Osteocyte (in vitro differentiated cells): ENCODE measurements around the gene NSD1. TPM values are rescaled to one million over a fixed set of nuclear protein-coding genes. Genes with fewer than 3 reads are reported as not detected.

Source experiments
- DNase-seq: peaks from one replicate; pipeline ENCODE4 v3.0.0; 2021; ENCODE audit warnings: mixed read lengths; ENCODE audit not compliant: unreplicated experiment; ENCODE audit errors: extremely low spot score
- H3K27ac Mint-ChIP-seq: one replicate; pipeline ENCODE4 v1.8.0; 2021; ENCODE audit warnings: mild to moderate bottlenecking, mixed read lengths; ENCODE audit not compliant: unreplicated experiment
- H3K27me3 Mint-ChIP-seq: one replicate; pipeline ENCODE4 v1.8.0; 2021; ENCODE audit warnings: mixed read lengths; ENCODE audit not compliant: unreplicated experiment
- H3K36me3 Mint-ChIP-seq: one replicate; pipeline ENCODE4 v1.8.0; 2021; ENCODE audit warnings: mixed read lengths; ENCODE audit not compliant: unreplicated experiment
- H3K4me1 Mint-ChIP-seq: one replicate; pipeline ENCODE4 v1.8.0; 2021; ENCODE audit warnings: mixed read lengths; ENCODE audit not compliant: unreplicated experiment
- H3K4me3 Mint-ChIP-seq: one replicate; pipeline ENCODE4 v1.8.0; 2021; ENCODE audit warnings: mild to moderate bottlenecking, moderate library complexity, mixed read lengths; ENCODE audit not compliant: unreplicated experiment
- H3K9me3 Mint-ChIP-seq: one replicate; pipeline ENCODE4 v1.8.0; 2021; ENCODE audit warnings: mixed read lengths; ENCODE audit not compliant: unreplicated experiment
- CTCF ChIP-seq: fragments of 200-600 bp; sonication (generic); IDR thresholded peaks from 2 replicates; pipeline ENCODE4 v1.5.0; 2021; ENCODE audit warnings: antibody characterized with exemption, mild to moderate bottlenecking, moderate library complexity
- total RNA-seq: library from RNA; stranded (reverse); gene quantifications from 2 replicates; pipeline ENCODE4 v1.2.1, GENCODE V29; 2021

Gene NSD1
- total RNA-seq, 1 donor from 2014 or later, result 74.7 TPM

- no peak overlapping the region for H3K27ac Mint-ChIP-seq
- no peak overlapping the region for H3K4me3 Mint-ChIP-seq
- H3K36me3 Mint-ChIP-seq, result no peaks in the 10 kb centered on the region
- peaks cover 30% of the 10 kb centered on the region for H3K4me1 Mint-ChIP-seq
- no peaks in the 10 kb centered on the region for H3K9me3 Mint-ChIP-seq
- DNase-seq, result no peak
- no peaks in the 10 kb centered on the region for H3K27me3 Mint-ChIP-seq
- TF ChIP-seq CTCF, result no peak
Measured at GRCh38 chr5:177098120-177098469, 35.5 kb upstream of the NSD1 start.

- Mint-ChIP-seq H3K27ac (peak overlapping the region; percentile 71), H3K4me1 (peaks cover 30% of the 10 kb centered on the region), H3K9me3 (no peaks in the 10 kb centered on the region), H3K27me3 (no peaks in the 10 kb centered on the region), H3K36me3 (no peaks in the 10 kb centered on the region), H3K4me3 (no peak overlapping the region)
- DNase-seq, result no peak
- TF ChIP-seq CTCF, result no peak
Measured at GRCh38 chr5:177098470-177099141, 35.0 kb upstream of the NSD1 start.

DNA sequence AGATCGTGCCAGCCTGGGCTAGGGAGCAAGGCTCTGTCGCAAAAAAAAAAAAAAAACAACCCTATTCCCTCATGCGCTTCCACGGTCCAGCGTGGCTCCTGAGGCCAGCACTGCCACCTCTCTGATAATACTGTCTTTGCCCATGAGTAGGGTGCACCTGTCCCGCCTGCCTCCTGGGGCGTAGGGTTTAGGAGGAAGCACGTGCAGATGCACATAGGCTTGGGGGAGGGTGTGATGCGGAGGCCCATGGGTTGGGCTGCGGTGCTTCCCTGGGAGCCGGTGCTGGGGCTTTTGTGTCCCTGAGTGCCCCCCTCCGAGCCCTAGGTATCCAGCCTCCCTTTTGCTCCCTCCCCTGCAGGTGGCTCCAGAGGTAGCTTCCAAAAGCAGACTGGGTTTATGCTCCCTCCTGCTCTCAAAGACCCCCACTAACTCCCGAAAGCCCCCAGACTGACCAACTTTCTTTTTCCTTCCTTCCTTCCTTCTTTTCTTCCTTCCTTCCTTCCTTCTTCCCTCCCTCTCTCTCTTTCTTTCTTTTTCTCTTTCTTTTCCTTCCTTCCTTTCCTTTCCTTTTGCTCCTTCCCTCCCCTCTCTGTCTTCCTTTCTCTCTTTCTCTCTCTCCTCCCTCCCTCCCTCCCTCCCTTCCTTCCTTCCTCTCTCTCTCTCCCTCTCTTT lies 34.0 kb upstream of the NSD1 start:
- H3K36me3 Mint-ChIP-seq, result no peaks in the 10 kb centered on the region
- H3K27ac Mint-ChIP-seq, result no peak overlapping the region
- peaks cover 4% of the 10 kb centered on the region for H3K27me3 Mint-ChIP-seq
- TF ChIP-seq CTCF, result no peak
- no peak for DNase-seq
- H3K4me3 Mint-ChIP-seq, result no peak overlapping the region
- no peaks in the 10 kb centered on the region for H3K9me3 Mint-ChIP-seq
- peaks cover 26% of the 10 kb centered on the region for H3K4me1 Mint-ChIP-seq

DNA sequence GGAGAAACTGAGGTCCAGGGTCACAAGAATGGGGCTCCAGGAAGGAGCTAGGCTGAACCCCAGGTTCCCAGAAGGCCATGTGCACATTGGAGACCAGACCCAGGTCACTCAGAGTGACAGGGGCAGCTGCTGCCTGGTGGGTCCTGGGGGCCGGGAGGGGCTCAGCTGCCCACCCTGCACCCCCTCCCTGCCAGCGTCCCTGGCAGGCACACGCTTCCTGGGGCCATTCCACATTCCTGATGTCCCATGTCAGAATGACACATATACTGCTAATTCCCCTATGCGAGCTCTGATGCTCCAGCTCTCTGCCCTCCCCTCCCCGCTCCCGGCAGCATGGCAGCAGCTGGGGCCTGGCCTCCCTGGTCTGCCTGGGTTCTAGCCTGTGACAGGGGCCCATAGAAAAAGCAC lies 32.9 kb upstream of the NSD1 start:
- Mint-ChIP-seq H3K27ac (no peak overlapping the region), H3K4me3 (no peak overlapping the region), H3K9me3 (no peaks in the 10 kb centered on the region), H3K27me3 (peaks cover 4% of the 10 kb centered on the region), H3K36me3 (no peaks in the 10 kb centered on the region), H3K4me1 (peaks cover 16% of the 10 kb centered on the region)
- no peak for DNase-seq
- TF ChIP-seq CTCF, result no peak

- Mint-ChIP-seq H3K36me3 (no peaks in the 10 kb centered on the region), H3K4me1 (peaks cover 9% of the 10 kb centered on the region), H3K9me3 (no peaks in the 10 kb centered on the region), H3K4me3 (no peak overlapping the region), H3K27me3 (peaks cover 6% of the 10 kb centered on the region), H3K27ac (no peak overlapping the region)
- TF ChIP-seq CTCF, result no peak
- no peak for DNase-seq
Measured at GRCh38 chr5:177103523-177104253, 29.9 kb upstream of the NSD1 start.
